ENCODE results near the gene SH3PXD2A. TPM values are rescaled to one million over a fixed set of nuclear protein-coding genes. Genes with fewer than 3 reads are reported as not detected.

Gene SH3PXD2A
- total RNA-seq, 2 donors from 2014 or later, result 48.5 to 49.4 TPM

- intact Hi-C loops (cut with DNase I, micrococcal nuclease), result no loop called here
- ATAC-seq (no peak), DNase-seq (no peak)
Measured at GRCh38 chr10:103805781-103806180, 49.6 kb downstream of the SH3PXD2A start.

GRCh38 chr10:103804871-103805270 lies 50.5 kb downstream of the SH3PXD2A start:
- ATAC-seq, result no peak
- no peak for DNase-seq
- intact Hi-C loops (cut with DNase I, micrococcal nuclease), result no loop called here

GRCh38 chr10:103803941-103804340 lies 51.4 kb downstream of the SH3PXD2A start:
- ATAC-seq, result peak; percentile 46
- DNase-seq, result no peak

GRCh38 chr10:103802637-103803353 lies 52.6 kb downstream of the SH3PXD2A start:
- DNase-seq (no peak), ATAC-seq (peak; percentile 75)
- intact Hi-C loops (cut with DNase I, micrococcal nuclease), result no loop called here

More at GRCh38 chr10:103803941-103804340, 51.4 kb downstream of the SH3PXD2A start:
- intact Hi-C loops (cut with DNase I, micrococcal nuclease), result no loop called here

- ATAC-seq (no peak), DNase-seq (no peak)
- intact Hi-C loops (cut with DNase I, micrococcal nuclease), result no loop called here
Measured at GRCh38 chr10:103802081-103802480, 53.3 kb downstream of the SH3PXD2A start.

GRCh38 chr10:103800789-103801540 lies 54.4 kb downstream of the SH3PXD2A start:
- intact Hi-C loops (cut with DNase I, micrococcal nuclease), result no loop called here
- ATAC-seq, result peak; percentile 53
- DNase-seq, result peak in 1 of 2 donors; percentile 16

- no peak for DNase-seq
- intact Hi-C loops (cut with DNase I, micrococcal nuclease), result no loop called here
- no peak for ATAC-seq
Measured at GRCh38 chr10:103800089-103800488, 55.3 kb downstream of the SH3PXD2A start.

- DNase-seq (no peak), ATAC-seq (no peak)
- intact Hi-C loops (cut with DNase I, micrococcal nuclease), result no loop called here
Measured at GRCh38 chr10:103799341-103799740, 56.0 kb downstream of the SH3PXD2A start.

- intact Hi-C loops (cut with DNase I, micrococcal nuclease), result no loop called here
- no peak for ATAC-seq
- DNase-seq, result no peak
Measured at GRCh38 chr10:103798511-103798910, 56.9 kb downstream of the SH3PXD2A start.

GRCh38 chr10:103797857-103798256 lies 57.5 kb downstream of the SH3PXD2A start:
- DNase-seq, result no peak
- ATAC-seq, result no peak
- intact Hi-C loops (cut with DNase I, micrococcal nuclease), result no loop called here

- ATAC-seq (no peak), DNase-seq (no peak)
- intact Hi-C loops (cut with DNase I, micrococcal nuclease), result no loop called here
Measured at GRCh38 chr10:103795634-103796270, 59.6 kb downstream of the SH3PXD2A start.

- intact Hi-C loops (cut with DNase I, micrococcal nuclease), result loop anchor here in 1 of 2 donors (5.0 kb wide), 1 partner anchor 47 kb away; no protein-coding TSS in a partner anchor
- ATAC-seq (no peak), DNase-seq (no peak)
Measured at GRCh38 chr10:103794996-103795395, 60.4 kb downstream of the SH3PXD2A start.

- intact Hi-C loops (cut with DNase I, micrococcal nuclease), result loop anchor here in 1 of 2 donors (5.0 kb wide), 1 partner anchor 48 kb away; no protein-coding TSS in a partner anchor
- ATAC-seq (peak; percentile 79), DNase-seq (peak; percentile 76 to 93)
Measured at GRCh38 chr10:103793920-103794883, 61.2 kb downstream of the SH3PXD2A start.

- ATAC-seq (peak; percentile 33), DNase-seq (no peak)
- intact Hi-C loops (cut with DNase I, micrococcal nuclease), result loop anchor here in 1 of 2 donors (5.0 kb wide), 1 partner anchor 49 kb away; no protein-coding TSS in a partner anchor
Measured at GRCh38 chr10:103793429-103793828, 61.9 kb downstream of the SH3PXD2A start.

GRCh38 chr10:103792547-103792946 lies 62.8 kb downstream of the SH3PXD2A start:
- DNase-seq (no peak), ATAC-seq (no peak)
- intact Hi-C loops (cut with DNase I, micrococcal nuclease), result loop anchor here in 1 of 2 donors (5.0 kb wide), 1 partner anchor 50 kb away; no protein-coding TSS in a partner anchor

- ATAC-seq, result no peak
- DNase-seq, result no peak
- intact Hi-C loops (cut with DNase I, micrococcal nuclease), result loop anchor here in 1 of 2 donors (5.0 kb wide), 1 partner anchor 50 kb away; no protein-coding TSS in a partner anchor
Measured at GRCh38 chr10:103791858-103792257, 63.5 kb downstream of the SH3PXD2A start.

GRCh38 chr10:103791291-103791690 lies 64.1 kb downstream of the SH3PXD2A start:
- intact Hi-C loops (cut with DNase I, micrococcal nuclease), result loop anchor here in 1 of 2 donors (5.0 kb wide), 1 partner anchor 51 kb away; no protein-coding TSS in a partner anchor
- DNase-seq, result no peak
- ATAC-seq, result no peak

- DNase-seq (no peak), ATAC-seq (no peak)
- intact Hi-C loops (cut with DNase I, micrococcal nuclease), result loop anchor here in 1 of 2 donors (5.0 kb wide), 1 partner anchor 52 kb away; no protein-coding TSS in a partner anchor
Measured at GRCh38 chr10:103790580-103790979, 64.8 kb downstream of the SH3PXD2A start.

Data from left colon (tissue), 2 donors.